Anterior cingulate cortex (tissue), 58 donors: ENCODE results near the gene RHBDF1.
"Not testable (repeated sequence)": the region's sequence is repeated elsewhere in the genome, so short reads cannot be mapped to it uniquely, and the experiment has no call there.

Source experiments
- DNase-seq, 58 donors: peaks; one replicate each; lab custom pipeline; 2025; lab: John Stamatoyannopoulos, UW

Gene RHBDF1

GRCh38 chr16:62283-62967, 10.0 kb downstream of the RHBDF1 start:
- no peak for DNase-seq

- no peak for DNase-seq
These were observed 10.6 kb downstream of the RHBDF1 start for GRCh38 chr16:61879-62281.

- peak in 2 of 58 donors; percentile 8 to 10 for DNase-seq
These were observed 11.2 kb downstream of the RHBDF1 start for GRCh38 chr16:60929-61878.

GRCh38 chr16:60166-60565, 12.3 kb downstream of the RHBDF1 start:
- no peak for DNase-seq

GRCh38 chr16:59440-60059, 12.9 kb downstream of the RHBDF1 start:
- DNase-seq, result no peak

GRCh38 chr16:58491-59439, 13.7 kb downstream of the RHBDF1 start:
- no peak for DNase-seq

- DNase-seq, result no peak
These were observed 14.7 kb downstream of the RHBDF1 start for GRCh38 chr16:57711-58110.

- DNase-seq, result no peak
These were observed 16.1 kb downstream of the RHBDF1 start for GRCh38 chr16:56231-56927.

GRCh38 chr16:55571-56136, 16.8 kb downstream of the RHBDF1 start:
- DNase-seq, result no peak

- DNase-seq, result no peak
These were observed 18.2 kb downstream of the RHBDF1 start for GRCh38 chr16:54237-54581.

- peak; percentile 88 to 99 (median 98) for DNase-seq
These were observed 18.8 kb downstream of the RHBDF1 start, which contains the start of the genes POLR3K and SNRNP25 for GRCh38 chr16:53346-54236. TSS of gene POLR3K (minus strand) at chr16:53608. CDS start at chr16:53586, 22 bp downstream. TSS of gene SNRNP25 (plus strand) at chr16:53828. CDS start at chr16:54017, 189 bp downstream.

- DNase-seq, result no peak
These were observed 21.5 kb downstream of the RHBDF1 start for GRCh38 chr16:50769-51591.

- no peak for DNase-seq
These were observed 25.2 kb downstream of the RHBDF1 start for GRCh38 chr16:47234-47633.

GRCh38 chr16:46510-46909, 25.9 kb downstream of the RHBDF1 start:
- DNase-seq, result not testable (repeated sequence)

GRCh38 chr16:45454-45853, 27.0 kb downstream of the RHBDF1 start:
- DNase-seq, result no peak

GRCh38 chr16:44655-45054, 27.8 kb downstream of the RHBDF1 start:
- no peak for DNase-seq

- DNase-seq, result no peak
These were observed 29.1 kb downstream of the RHBDF1 start for GRCh38 chr16:43294-43693.
